ENCODE results near the gene IFI27L2. TPM values are rescaled to one million over a fixed set of nuclear protein-coding genes. Genes with fewer than 3 reads are reported as not detected.

IFI27L2 gene
- total and polyA plus RNA-seq, 2 of the 8 experiments (the other 6 are each of a cell fraction or from before 2014, with no cell fraction given): 14.0 to 69.6 TPM

DNA sequence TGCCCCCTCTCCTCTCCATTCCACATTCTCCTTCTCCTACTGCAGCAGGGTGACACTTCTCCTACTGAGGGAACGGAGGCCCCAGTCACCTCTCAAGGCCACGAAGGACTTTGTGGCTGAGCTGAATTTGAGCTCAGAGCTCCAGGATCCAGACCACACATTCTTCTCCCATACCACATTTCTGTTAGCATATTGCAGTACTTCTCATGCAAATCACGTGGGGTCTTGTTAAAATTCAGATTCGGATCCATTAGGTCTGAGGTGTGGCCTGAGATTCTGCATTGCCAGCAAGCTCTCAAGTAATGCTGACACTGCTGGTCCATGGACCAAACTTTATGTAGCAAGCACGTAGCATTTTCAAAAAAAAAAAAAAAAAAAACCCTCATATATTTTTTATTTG is 9.6 kb upstream of the IFI27L2 start:
- WGBS, 2 experiments (ENCODE audit: extremely low coverage in 1 of 2, insufficient coverage in 1 of 2, insufficient read length in 1 of 2, insufficient replicate concordance in 2 of 2, low coverage in 1 of 2, low lambda C conversion rate in 2 of 2, missing lambda C conversion rate in 1 of 2): 61% methylated on average over 5 of the region's 5 CpGs; no CpG with 5 or more reads in 1 of the 2 experiments
- no peak overlapping the region for H3K4me3 ChIP-seq (ENCODE audit: extremely low read depth in 1 of 4, insufficient read depth in 2 of 4, low read depth in 3 of 4, low read length in 4 of 4)
- no peak overlapping the region for H3K9ac ChIP-seq (replicated peaks in 1 of 4; ENCODE audit: extremely low read depth in 1 of 4, low read depth in 3 of 4, low read length in 3 of 4)
- H4K91ac ChIP-seq (replicated peaks; ENCODE audit: insufficient read length, low read length): no peak overlapping the region
- no peak overlapping the region for H3K27ac ChIP-seq (ENCODE audit: low read depth, low read length)
- H3K23me2 ChIP-seq (ENCODE audit: low read depth, low read length): no peaks in the 10 kb centered on the region
- peak overlapping the region; percentile 47; the same call in 1 of the 2 replicates for H2AFZ ChIP-seq (ENCODE audit: low read length)
- H4K8ac ChIP-seq (ENCODE audit: extremely low read depth, insufficient read depth, low read length): no peak overlapping the region
- H4K20me1 ChIP-seq (replicated peaks in 1 of 2; ENCODE audit: control insufficient read depth in 1 of 2, insufficient read depth in 2 of 2, low read length in 2 of 2): no peaks in the 10 kb centered on the region
- H2AK5ac ChIP-seq (ENCODE audit: low read depth, low read length): no peak overlapping the region
- no peak overlapping the region for H3K14ac ChIP-seq (ENCODE audit: insufficient read length)
- H3K56ac ChIP-seq (replicated peaks; ENCODE audit: insufficient read length, low read depth, low read length): no peak overlapping the region
- no peak for TF ChIP-seq TBP (IDR thresholded peaks at IDR 0.05; ENCODE audit: low read depth, low read length)
- H2BK120ac ChIP-seq (replicated peaks; ENCODE audit: low read depth, low read length): no peak overlapping the region
- CTCF ChIA-PET (ENCODE audit: partially characterized antibody): interaction anchor here (0.6 to 9.2 kb wide), 17 partner anchors 10 to 348 kb away, joined by 3 to 148 read pairs (median 3); no protein-coding TSS in a partner anchor
- H2BK5ac ChIP-seq (ENCODE audit: low read depth, low read length): 0 out of 2 replicates have a peak overlapping the region, but pooled peaks have one; percentile 10
- no peak overlapping the region for H2BK20ac ChIP-seq (ENCODE audit: low read length)
- DNase-seq (ENCODE audit: low read depth in 1 of 2, low spot score in 2 of 2): no peak
- 0 out of 4 replicates have a peak overlapping the region, but pooled peaks have one; percentile 12 to 18 for H3K4me2 ChIP-seq (ENCODE audit: insufficient read depth in 1 of 2, low read depth in 2 of 2, low read length in 2 of 2)
- H3K4me1 ChIP-seq (replicated peaks in 1 of 4; ENCODE audit: control insufficient read depth in 3 of 4, insufficient read depth in 4 of 4, low read length in 3 of 4): peaks cover 5 to 17% (median 8%) of the 10 kb centered on the region in 4 experiments; a peak in 6 of 7 replicates
- H3K27me3 ChIP-seq (replicated peaks in 1 of 4; ENCODE audit: control insufficient read depth in 3 of 4, extremely low read depth in 1 of 4, insufficient read depth in 3 of 4, low read length in 3 of 4): no peaks in the 10 kb centered on the region
- POLR2A ChIA-PET (ENCODE audit: partially characterized antibody): interaction anchor here (0.6 to 1.0 kb wide), 2 partner anchors 103 to 557 kb away, joined by 3 to 4 read pairs; no protein-coding TSS in a partner anchor
- H3K23ac ChIP-seq (ENCODE audit: insufficient read length): no peak overlapping the region
- no peaks in the 10 kb centered on the region for H3K79me1 ChIP-seq (ENCODE audit: low read depth, low read length)
- no peak overlapping the region for H4K5ac ChIP-seq (ENCODE audit: insufficient read length, low read depth, low read length)
- FAIRE-seq: no peak
- no peaks in the 10 kb centered on the region; a peak in 1 of 8 replicates for H3K36me3 ChIP-seq (ENCODE audit: control insufficient read depth in 2 of 4, insufficient read depth in 4 of 4, low read length in 3 of 4)
- H3K79me2 ChIP-seq (ENCODE audit: control insufficient read depth in 1 of 2, insufficient read depth in 2 of 2, low read length in 2 of 2): no peaks in the 10 kb centered on the region
- peaks cover 5 to 8% of the 10 kb centered on the region in 2 experiments; a peak in 1 of 4 replicates for H3K9me3 ChIP-seq (ENCODE audit: insufficient read depth in 2 of 2, low read depth in 1 of 2, low read length in 1 of 2)
- no peak overlapping the region for H2BK12ac ChIP-seq (ENCODE audit: low read depth, low read length)
- H3K18ac ChIP-seq (ENCODE audit: extremely low read depth, low read length): no peak overlapping the region
- H3K4ac ChIP-seq (replicated peaks; ENCODE audit: insufficient read length, low read depth, low read length): no peak overlapping the region
- H2BK15ac ChIP-seq (ENCODE audit: low read length): no peak overlapping the region; the same call in 1 of the 2 replicates
